Thyroid gland (tissue), 4 donors: ENCODE measurements around the gene DHRS12. TPM values are rescaled to one million over a fixed set of nuclear protein-coding genes. Genes with fewer than 3 reads are reported as not detected.
A peak's percentile ranks its signal among the peaks of the same experiment; 100 is the strongest.

Experiments used
- DNase-seq, 2 donors: peaks; one replicate each; pipeline ENCODE4 v3.0.0-alpha.2; 2019
- H3K27ac ChIP-seq, 3 donors: fragments of 200-600 bp; sonication (generic); 1 replicate in 2 of 3; 2 replicates in 1 of 3; pipeline ENCODE4 v1.5.1; 2016 to 2019; ENCODE audit warnings: mild to moderate bottlenecking in 1 of 3, moderate library complexity in 1 of 3
- H3K27me3 ChIP-seq: fragments of 200-600 bp; sonication (generic); one replicate; pipeline ENCODE4 v1.5.1; 2019
- H3K36me3 ChIP-seq, 2 donors: fragments of 200-600 bp; sonication (generic); one replicate each; pipeline ENCODE4 v1.5.1; 2016 to 2019
- H3K4me1 ChIP-seq, 2 donors: fragments of 200-600 bp; sonication (generic); one replicate each; pipeline ENCODE4 v1.5.1; 2017 to 2019
- H3K4me3 ChIP-seq, 3 donors: fragments of 200-600 bp; sonication (generic); replicated peaks in 1 of 3; 1 replicate in 2 of 3; 2 replicates in 1 of 3; pipeline ENCODE4 v1.5.1; 2016; ENCODE audit warnings: mild to moderate bottlenecking in 1 of 3
- H3K9me3 ChIP-seq: fragments of 200-600 bp; sonication (generic); one replicate; pipeline ENCODE4 v1.5.1; 2017
- POLR2A ChIP-seq, 2 donors: fragments of 450-650 bp; IDR thresholded peaks; one replicate each; pipeline ENCODE4 v1.6.1; 2017; ENCODE audit warnings: antibody characterized with exemption in 2 of 2, mild to moderate bottlenecking in 2 of 2, moderate library complexity in 1 of 2
- WGBS, 2 donors: methylation state at CpG; one replicate each; pipeline ENCODE4 v1.1.5; 2017; 5-methylcytosine and 5-hydroxymethylcytosine counted together
- intact Hi-C: fragments of 100-400 bp; cut with DNase I; formaldehyde crosslinking; loops from one replicate; pipeline ENCODE4 v1.15.1; 2023
- total RNA-seq, 4 donors: library from RNA; depleted of rRNA; stranded (reverse); fragments of >200 nt; gene quantifications; one replicate each; pipeline ENCODE4 v1.2.3, GENCODE V29; 2016
- TF ChIP-seq, protein P1 (sequence below), 6 experiments: fragments of 200-600 bp in 3 of 6; fragments of 450-650 bp in 3 of 6; sonication (generic) in 3 of 6; IDR thresholded peaks; one replicate each; pipeline ENCODE4 v1.5.1; 2016 to 2019; ENCODE audit warnings: antibody characterized with exemption in 6 of 6, mild to moderate bottlenecking in 2 of 6, inconsistent platforms in 1 of 6, moderate library complexity in 1 of 6

The DHRS12 gene
- total RNA-seq, 4 donors from 2014 or later: 23.1 to 34.2 (median 27.4) TPM

DNA sequence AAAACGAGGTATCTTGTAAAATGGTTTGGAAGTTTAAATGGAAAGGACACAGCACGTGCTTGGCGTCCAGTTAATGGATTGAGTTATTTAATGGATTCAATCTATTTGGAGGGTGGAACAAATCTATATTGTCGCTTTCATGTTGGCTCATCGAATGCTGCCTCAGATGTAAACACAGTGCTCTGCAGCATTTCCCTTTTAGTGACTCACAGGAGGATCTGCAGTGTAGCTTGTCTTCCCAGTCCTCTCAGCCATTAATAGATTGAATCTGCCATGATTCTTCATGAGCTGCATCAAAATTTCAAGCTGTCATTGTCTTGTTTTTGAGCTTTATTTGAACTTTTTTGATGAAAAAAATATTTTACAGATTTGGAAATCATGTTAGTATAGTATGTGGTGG lies 44.7 kb downstream of the DHRS12 start:
- H3K4me3 ChIP-seq: no peak overlapping the region
- intact Hi-C loops: no loop called here
- peak overlapping the region in 2 of 3 donors; percentile 96 to 100 for H3K27ac ChIP-seq
- TF ChIP-seq, protein P1, sequence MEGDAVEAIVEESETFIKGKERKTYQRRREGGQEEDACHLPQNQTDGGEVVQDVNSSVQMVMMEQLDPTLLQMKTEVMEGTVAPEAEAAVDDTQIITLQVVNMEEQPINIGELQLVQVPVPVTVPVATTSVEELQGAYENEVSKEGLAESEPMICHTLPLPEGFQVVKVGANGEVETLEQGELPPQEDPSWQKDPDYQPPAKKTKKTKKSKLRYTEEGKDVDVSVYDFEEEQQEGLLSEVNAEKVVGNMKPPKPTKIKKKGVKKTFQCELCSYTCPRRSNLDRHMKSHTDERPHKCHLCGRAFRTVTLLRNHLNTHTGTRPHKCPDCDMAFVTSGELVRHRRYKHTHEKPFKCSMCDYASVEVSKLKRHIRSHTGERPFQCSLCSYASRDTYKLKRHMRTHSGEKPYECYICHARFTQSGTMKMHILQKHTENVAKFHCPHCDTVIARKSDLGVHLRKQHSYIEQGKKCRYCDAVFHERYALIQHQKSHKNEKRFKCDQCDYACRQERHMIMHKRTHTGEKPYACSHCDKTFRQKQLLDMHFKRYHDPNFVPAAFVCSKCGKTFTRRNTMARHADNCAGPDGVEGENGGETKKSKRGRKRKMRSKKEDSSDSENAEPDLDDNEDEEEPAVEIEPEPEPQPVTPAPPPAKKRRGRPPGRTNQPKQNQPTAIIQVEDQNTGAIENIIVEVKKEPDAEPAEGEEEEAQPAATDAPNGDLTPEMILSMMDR (IDR thresholded peaks at IDR 0.05): no peak
- TF ChIP-seq POLR2A (IDR thresholded peaks at IDR 0.05): no peak
- WGBS, 2 donors: 92 to 95% methylated on average over 5 of the region's 5 CpGs
- H3K9me3 ChIP-seq: no peaks in the 10 kb centered on the region
- DNase-seq: no peak
- H3K36me3 ChIP-seq: peaks cover 0 to 10% of the 10 kb centered on the region in 2 donors
- H3K4me1 ChIP-seq: peaks cover 37 to 38% of the 10 kb centered on the region in 2 donors
- no peaks in the 10 kb centered on the region for H3K27me3 ChIP-seq

DNA sequence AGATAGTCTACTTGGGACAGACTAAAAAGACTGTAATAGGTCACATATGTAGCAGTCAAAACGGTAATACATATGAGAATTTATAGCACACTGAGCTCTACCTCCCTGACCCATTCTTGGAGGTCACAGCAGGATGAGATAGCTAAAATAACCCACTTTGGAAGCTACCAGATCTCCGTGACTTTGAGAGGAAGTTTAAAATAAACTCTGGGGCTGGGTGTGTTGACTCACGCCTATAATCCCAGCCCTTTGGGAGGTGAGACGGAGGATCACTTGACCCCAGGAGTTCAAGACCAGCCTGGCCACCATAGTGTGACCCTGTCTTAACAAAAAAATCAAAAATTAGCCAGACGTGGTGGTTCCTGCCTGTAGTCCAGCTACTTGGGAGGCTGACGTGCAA lies 45.3 kb downstream of the DHRS12 start:
- Histone ChIP-seq H3K4me1 (peaks cover 31 to 32% of the 10 kb centered on the region in 2 donors), H3K4me3 (no peak overlapping the region), H3K27me3 (no peaks in the 10 kb centered on the region), H3K9me3 (no peaks in the 10 kb centered on the region), H3K36me3 (peaks cover 0 to 10% of the 10 kb centered on the region in 2 donors), H3K27ac (peak overlapping the region in 1 of 3 donors; percentile 25)
- TF ChIP-seq, protein P1 (IDR thresholded peaks at IDR 0.05): no peak
- TF ChIP-seq POLR2A (IDR thresholded peaks at IDR 0.05): no peak
- DNase-seq: no peak
- 88 to 91% methylated on average over 6 of the region's 6 CpGs for WGBS, 2 donors
- intact Hi-C loops: no loop called here

DNA sequence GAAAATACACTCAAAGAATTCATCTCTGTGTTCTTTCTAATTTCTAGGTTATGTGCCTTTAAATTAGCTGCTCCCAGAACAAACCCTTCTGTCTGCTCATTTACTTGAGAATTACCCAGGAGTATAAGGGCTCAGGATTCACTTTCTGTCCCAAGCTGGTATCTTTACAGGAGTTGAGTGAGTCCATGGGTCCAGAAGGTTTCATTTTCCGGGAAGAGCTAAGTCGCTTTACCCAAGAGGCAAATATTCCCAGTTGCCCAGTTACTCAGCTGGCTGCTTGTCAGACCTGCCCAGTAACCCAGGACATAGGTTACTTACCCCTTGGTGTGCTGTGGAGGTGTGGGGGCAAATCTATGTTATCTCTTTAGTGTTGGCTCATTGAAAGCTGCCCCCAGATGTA lies 47.3 kb downstream of the DHRS12 start:
- no peak for DNase-seq
- peaks cover 0 to 12% of the 10 kb centered on the region in 2 donors for H3K36me3 ChIP-seq
- H3K27ac ChIP-seq: no peak overlapping the region
- H3K4me1 ChIP-seq: peaks cover 11 to 16% of the 10 kb centered on the region in 2 donors
- intact Hi-C loops: no loop called here
- WGBS, 2 donors: 87 to 100% methylated on average over 2 of the region's 2 CpGs
- H3K9me3 ChIP-seq: no peaks in the 10 kb centered on the region
- H3K27me3 ChIP-seq: no peaks in the 10 kb centered on the region
- H3K4me3 ChIP-seq: no peak overlapping the region
- TF ChIP-seq POLR2A (IDR thresholded peaks at IDR 0.05): no peak
- TF ChIP-seq, protein P1 (IDR thresholded peaks at IDR 0.05): no peak

DNA sequence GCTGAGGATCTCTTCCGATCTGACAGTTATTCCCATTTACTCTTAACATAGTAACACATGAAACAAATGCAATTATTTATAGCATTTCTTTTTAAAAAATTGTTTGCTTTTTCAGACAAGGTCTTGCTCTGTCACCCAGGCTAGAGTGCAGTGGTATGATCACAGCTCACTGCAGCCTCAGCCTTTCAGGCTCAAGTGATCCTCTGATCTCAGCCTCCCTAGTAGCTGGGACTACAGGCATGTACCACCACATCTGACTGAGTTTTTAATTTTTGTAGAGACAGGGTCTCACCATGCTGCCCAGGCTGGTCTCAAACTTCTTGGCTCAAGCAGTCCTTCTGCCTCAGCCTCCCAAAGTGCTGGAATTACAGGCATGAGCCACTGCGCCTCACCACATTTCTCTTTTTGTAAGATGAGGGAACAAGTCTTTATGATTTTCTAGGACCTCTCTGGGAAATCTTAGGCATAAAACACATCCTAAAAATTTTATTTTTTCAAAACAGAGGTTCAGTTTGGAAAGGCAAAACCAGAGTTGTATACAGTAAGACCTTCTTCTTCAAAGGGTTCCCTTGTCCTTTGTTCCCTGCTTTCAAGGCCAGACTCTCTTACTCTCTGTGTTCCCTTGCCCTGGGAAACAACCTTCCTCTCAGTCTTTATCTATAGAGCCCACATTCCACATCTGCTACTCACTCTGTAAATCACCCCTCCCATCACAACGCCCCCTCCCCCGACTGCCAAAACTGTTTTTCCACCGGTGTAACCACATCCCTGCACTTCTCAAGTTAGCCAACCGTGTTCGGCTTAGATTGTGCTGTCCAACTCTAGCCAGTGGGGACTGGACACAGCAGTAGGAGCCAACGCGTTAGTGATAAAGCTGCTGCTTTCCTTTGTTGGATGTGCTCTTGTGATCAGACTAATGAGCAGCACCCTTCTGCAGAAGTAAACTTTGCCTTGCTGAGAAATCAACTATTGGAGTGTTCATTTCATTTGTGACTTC lies 56.2 kb downstream of the DHRS12 start:
- Histone ChIP-seq H3K4me3 (no peak overlapping the region), H3K27me3 (no peaks in the 10 kb centered on the region), H3K27ac (peak overlapping the region in 1 of 3 donors; percentile 34), H3K36me3 (peaks cover 4 to 7% of the 10 kb centered on the region in 2 donors), H3K9me3 (no peaks in the 10 kb centered on the region), H3K4me1 (no peaks in the 10 kb centered on the region)
- intact Hi-C loops: no loop called here
- no peak for TF ChIP-seq POLR2A (IDR thresholded peaks at IDR 0.05)
- TF ChIP-seq, protein P1 (IDR thresholded peaks at IDR 0.05): no peak
- 90 to 97% methylated on average over 9 of the region's 9 CpGs for WGBS, 2 donors
- no peak for DNase-seq

DNA sequence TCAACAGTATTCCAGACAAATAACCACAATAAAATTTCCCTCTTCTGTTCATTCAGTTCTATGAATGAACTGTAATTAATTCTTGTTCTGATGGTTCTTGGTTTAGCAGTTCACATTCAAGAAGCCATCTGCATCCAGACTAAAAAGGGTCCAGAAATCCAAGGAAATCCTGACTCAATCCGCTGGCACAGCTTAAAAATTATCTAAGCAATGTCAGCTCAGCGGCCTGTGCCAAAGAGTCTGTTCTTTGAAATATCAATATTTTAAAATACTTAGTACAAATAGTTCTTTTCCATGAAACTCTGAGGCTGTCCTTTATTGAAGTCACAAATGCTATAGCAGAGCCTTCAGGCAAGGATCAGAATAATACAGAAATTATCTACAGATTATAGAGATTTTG lies 57.2 kb downstream of the DHRS12 start:
- peaks cover 4 to 5% of the 10 kb centered on the region in 2 donors for H3K36me3 ChIP-seq
- TF ChIP-seq POLR2A (IDR thresholded peaks at IDR 0.05): no peak
- TF ChIP-seq, protein P1 (IDR thresholded peaks at IDR 0.05): no peak
- intact Hi-C loops: no loop called here
- no peaks in the 10 kb centered on the region for H3K4me1 ChIP-seq
- 88 to 92% methylated on average over 2 of the region's 2 CpGs for WGBS, 2 donors
- no peaks in the 10 kb centered on the region for H3K9me3 ChIP-seq
- H3K4me3 ChIP-seq: no peak overlapping the region
- DNase-seq: no peak
- no peaks in the 10 kb centered on the region for H3K27me3 ChIP-seq
- H3K27ac ChIP-seq: peak overlapping the region in 1 of 3 donors; percentile 34
